HUES48 (cell line): ENCODE measurements around the gene RBSN.

Experiments used
- H3K27ac ChIP-seq: one replicate; pipeline ENCODE4 v1.7.0; 2013; ENCODE audit warnings: low read depth, low read length, inconsistent platforms
- H3K27me3 ChIP-seq: 2 replicates; pipeline ENCODE4 v1.6.1; 2013; ENCODE audit warnings: mild to moderate bottlenecking, low read length; ENCODE audit not compliant: control insufficient read depth, insufficient read depth
- H3K36me3 ChIP-seq: 2 replicates; pipeline ENCODE4 v1.6.1; 2013; ENCODE audit warnings: low read length; ENCODE audit not compliant: control insufficient read depth, insufficient read depth
- H3K4me1 ChIP-seq: 2 replicates; pipeline ENCODE4 v1.6.1; 2013; ENCODE audit warnings: mild to moderate bottlenecking, low read length; ENCODE audit not compliant: control insufficient read depth, insufficient read depth
- H3K4me3 ChIP-seq: 2 replicates; pipeline ENCODE4 v1.5.1; 2013; ENCODE audit warnings: mild to moderate bottlenecking, low read depth, low read length
- H3K9ac ChIP-seq: 2 replicates; pipeline ENCODE4 v1.6.1; 2013; ENCODE audit warnings: mild to moderate bottlenecking, low read depth, low read length, moderate library complexity
- H3K9me3 ChIP-seq: 2 replicates; pipeline ENCODE4 v1.6.1; 2013; ENCODE audit warnings: low read length; ENCODE audit not compliant: control insufficient read depth, insufficient read depth

RBSN gene

DNA sequence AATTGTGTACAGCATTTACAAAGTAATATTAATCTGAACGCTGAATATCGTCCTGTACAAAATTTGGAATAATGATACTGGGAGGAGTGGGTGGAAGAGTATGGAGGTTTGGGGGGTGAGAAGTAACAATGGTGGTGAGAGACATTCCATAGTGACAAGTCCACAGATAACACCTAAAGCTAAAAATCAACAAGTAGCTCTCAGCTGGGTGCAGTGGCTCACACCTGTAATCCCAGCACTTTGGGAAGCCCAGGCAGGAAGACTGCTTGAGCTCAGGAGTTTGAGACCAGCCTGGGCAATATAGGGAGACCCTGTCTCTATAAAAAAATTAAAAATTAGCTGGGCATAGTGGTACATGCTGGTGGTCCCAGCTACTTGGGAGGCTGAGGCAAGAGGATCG, 38.9 kb downstream of the RBSN start:
- Histone ChIP-seq H3K27ac (no peak overlapping the region), H3K4me3 (no peak overlapping the region), H3K9me3 (no peaks in the 10 kb centered on the region), H3K27me3 (no peaks in the 10 kb centered on the region), H3K36me3 (peaks cover 48% of the 10 kb centered on the region), H3K4me1 (peaks cover 7% of the 10 kb centered on the region), H3K9ac (no peak overlapping the region)

- Histone ChIP-seq H3K36me3 (peaks cover 53% of the 10 kb centered on the region), H3K9ac (no peak overlapping the region), H3K9me3 (no peaks in the 10 kb centered on the region)
Measured at GRCh38 chr3:15056676-15057404, 42.1 kb downstream of the RBSN start.

GRCh38 chr3:15055019-15055557, 43.9 kb downstream of the RBSN start:
- H3K4me3 ChIP-seq: no peak overlapping the region
- H3K36me3 ChIP-seq: peaks cover 64% of the 10 kb centered on the region
- H3K9ac ChIP-seq: no peak overlapping the region
- no peaks in the 10 kb centered on the region for H3K9me3 ChIP-seq
- no peaks in the 10 kb centered on the region; the same call in 1 of the 2 replicates for H3K4me1 ChIP-seq
- no peaks in the 10 kb centered on the region for H3K27me3 ChIP-seq
- H3K27ac ChIP-seq: no peak overlapping the region

More at GRCh38 chr3:15056676-15057404, 42.1 kb downstream of the RBSN start:
- no peak overlapping the region for H3K4me3 ChIP-seq
- no peak overlapping the region for H3K27ac ChIP-seq
- no peaks in the 10 kb centered on the region; the same call in 1 of the 2 replicates for H3K4me1 ChIP-seq
- H3K27me3 ChIP-seq: no peaks in the 10 kb centered on the region

DNA sequence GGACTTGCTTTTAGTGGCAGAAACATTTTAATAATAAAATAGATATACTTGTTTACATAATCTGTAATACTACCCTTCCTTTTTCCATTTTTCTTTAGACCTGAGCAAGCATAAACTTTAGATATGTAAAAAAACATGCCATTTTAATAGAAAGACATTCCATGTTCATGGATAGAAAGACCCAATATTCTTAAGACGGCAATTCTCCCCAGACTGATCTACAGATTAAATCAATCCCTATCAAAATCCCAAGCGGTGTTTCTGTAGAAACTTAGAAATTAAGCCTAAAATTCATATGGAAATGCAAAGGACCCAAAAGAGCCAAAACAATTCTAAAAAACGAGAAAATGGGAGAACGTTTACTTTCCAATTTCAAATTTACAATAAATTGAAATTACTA, 45.4 kb downstream of the RBSN start:
- Histone ChIP-seq H3K36me3 (peaks cover 65% of the 10 kb centered on the region), H3K9ac (no peak overlapping the region), H3K27ac (no peak overlapping the region), H3K4me3 (no peak overlapping the region), H3K4me1 (no peaks in the 10 kb centered on the region; the same call in 1 of the 2 replicates), H3K27me3 (no peaks in the 10 kb centered on the region), H3K9me3 (no peaks in the 10 kb centered on the region)

- Histone ChIP-seq H3K4me3 (no peak overlapping the region), H3K9ac (no peak overlapping the region), H3K27me3 (no peaks in the 10 kb centered on the region), H3K4me1 (no peaks in the 10 kb centered on the region; the same call in 1 of the 2 replicates), H3K27ac (no peak overlapping the region), H3K36me3 (peaks cover 67% of the 10 kb centered on the region), H3K9me3 (no peaks in the 10 kb centered on the region)
Measured at GRCh38 chr3:15052335-15053242, 46.4 kb downstream of the RBSN start.

- Histone ChIP-seq H3K27me3 (no peaks in the 10 kb centered on the region), H3K27ac (no peak overlapping the region), H3K9ac (no peak overlapping the region), H3K4me1 (no peaks in the 10 kb centered on the region; the same call in 1 of the 2 replicates), H3K4me3 (no peak overlapping the region), H3K9me3 (no peaks in the 10 kb centered on the region), H3K36me3 (peaks cover 67% of the 10 kb centered on the region)
Measured at GRCh38 chr3:15051531-15051930, 47.4 kb downstream of the RBSN start.

GRCh38 chr3:15050405-15051092, 48.4 kb downstream of the RBSN start:
- H3K9ac ChIP-seq: no peak overlapping the region
- peaks cover 72% of the 10 kb centered on the region for H3K36me3 ChIP-seq
- H3K4me3 ChIP-seq: no peak overlapping the region
- H3K27ac ChIP-seq: no peak overlapping the region
- no peaks in the 10 kb centered on the region for H3K27me3 ChIP-seq
- no peaks in the 10 kb centered on the region for H3K9me3 ChIP-seq
- no peaks in the 10 kb centered on the region; the same call in 1 of the 2 replicates for H3K4me1 ChIP-seq

DNA sequence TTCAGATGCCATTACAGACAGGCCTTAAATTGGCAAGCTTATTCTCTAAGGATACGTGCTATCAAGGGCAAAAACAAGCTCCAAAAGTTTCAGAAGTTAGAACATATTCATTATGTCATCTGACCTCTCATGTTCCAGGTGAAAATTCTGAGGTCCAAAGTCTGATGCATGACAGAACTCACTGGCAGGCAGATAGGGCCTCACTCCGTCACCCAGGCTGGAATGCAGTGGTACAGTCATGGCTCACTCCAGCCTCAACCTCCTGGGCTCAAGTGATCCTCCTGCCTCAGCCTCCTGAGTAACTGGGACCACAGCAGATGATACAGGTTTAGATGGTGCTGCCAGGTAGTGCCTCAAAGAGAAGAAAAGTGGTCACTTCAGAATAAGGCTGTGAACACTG, 49.4 kb downstream of the RBSN start:
- no peak overlapping the region for H3K4me3 ChIP-seq
- no peaks in the 10 kb centered on the region for H3K4me1 ChIP-seq
- no peak overlapping the region for H3K27ac ChIP-seq
- no peaks in the 10 kb centered on the region for H3K27me3 ChIP-seq
- peaks cover 81% of the 10 kb centered on the region for H3K36me3 ChIP-seq
- no peaks in the 10 kb centered on the region for H3K9me3 ChIP-seq
- H3K9ac ChIP-seq: no peak overlapping the region

- no peaks in the 10 kb centered on the region for H3K27me3 ChIP-seq
- H3K36me3 ChIP-seq: peaks cover 100% of the 10 kb centered on the region
- no peak overlapping the region for H3K9ac ChIP-seq
- H3K4me1 ChIP-seq: no peaks in the 10 kb centered on the region
- H3K4me3 ChIP-seq: no peak overlapping the region
- H3K9me3 ChIP-seq: no peaks in the 10 kb centered on the region
- no peak overlapping the region for H3K27ac ChIP-seq
Measured at GRCh38 chr3:15045667-15046066, 53.3 kb downstream of the RBSN start.

- Histone ChIP-seq H3K4me3 (no peak overlapping the region), H3K27ac (no peak overlapping the region), H3K9ac (no peak overlapping the region), H3K4me1 (no peaks in the 10 kb centered on the region), H3K36me3 (peaks cover 100% of the 10 kb centered on the region), H3K27me3 (no peaks in the 10 kb centered on the region), H3K9me3 (no peaks in the 10 kb centered on the region)
Measured at GRCh38 chr3:15044326-15044725, 54.6 kb downstream of the RBSN start.
